ENCODE results near the gene MTA2. TPM values are rescaled to one million over a fixed set of nuclear protein-coding genes. Genes with fewer than 3 reads are reported as not detected.
A peak's percentile ranks its signal among the peaks of the same experiment; 100 is the strongest.

The MTA2 gene
- total and polyA plus RNA-seq, 2 of the 8 experiments (the other 6 are each of a cell fraction or from before 2014, with no cell fraction given): 25.7 to 114 TPM

- CTCF ChIA-PET (ENCODE audit: partially characterized antibody): interaction anchor here (0.6 to 2.2 kb wide), 6 partner anchors 8 to 205 kb away, joined by 3 to 24 read pairs (median 3); partner anchors contain the start of gene TUT1
- Histone ChIP-seq H3K4ac (replicated peaks; ENCODE audit: insufficient read length, low read depth, low read length) (no peak overlapping the region), H2BK15ac (ENCODE audit: low read length) (no peak overlapping the region), H3K23me2 (ENCODE audit: low read depth, low read length) (peaks cover 17% of the 10 kb centered on the region; the same call in 1 of the 2 replicates), H2AFZ (ENCODE audit: low read length) (no peak overlapping the region), H3K14ac (ENCODE audit: insufficient read length) (no peak overlapping the region), H4K20me1 (replicated peaks in 1 of 2; ENCODE audit: control insufficient read depth in 1 of 2, insufficient read depth in 2 of 2, low read length in 2 of 2) (peaks cover 4 to 11% of the 10 kb centered on the region in 2 experiments), H3K18ac (ENCODE audit: extremely low read depth, low read length) (no peak overlapping the region), H4K5ac (ENCODE audit: insufficient read length, low read depth, low read length) (no peak overlapping the region), H2BK12ac (ENCODE audit: low read depth, low read length) (no peak overlapping the region), H2BK120ac (replicated peaks; ENCODE audit: low read depth, low read length) (no peak overlapping the region), H3K4me3 (ENCODE audit: extremely low read depth in 1 of 4, insufficient read depth in 2 of 4, low read depth in 3 of 4, low read length in 4 of 4) (peak overlapping the region; percentile 74 to 86 (median 84); a peak in 6 of 8 replicates), H2AK5ac (ENCODE audit: low read depth, low read length) (no peak overlapping the region), H3K56ac (replicated peaks; ENCODE audit: insufficient read length, low read depth, low read length) (no peak overlapping the region), H3K27ac (ENCODE audit: low read depth, low read length) (no peak overlapping the region), H2BK20ac (ENCODE audit: low read length) (no peak overlapping the region), H3K4me1 (replicated peaks in 1 of 4; ENCODE audit: control insufficient read depth in 3 of 4, insufficient read depth in 4 of 4, low read length in 3 of 4) (peaks cover 7 to 31% (median 16%) of the 10 kb centered on the region in 4 experiments), H3K36me3 (ENCODE audit: control insufficient read depth in 2 of 4, insufficient read depth in 4 of 4, low read length in 3 of 4) (peaks cover 33 to 37% (median 35%) of the 10 kb centered on the region in 4 experiments), H3K9me3 (ENCODE audit: insufficient read depth in 2 of 2, low read depth in 1 of 2, low read length in 1 of 2) (no peaks in the 10 kb centered on the region), H3K79me2 (ENCODE audit: control insufficient read depth in 1 of 2, insufficient read depth in 2 of 2, low read length in 2 of 2) (peaks cover 0 to 28% of the 10 kb centered on the region in 2 experiments; a peak in 2 of 4 replicates), H3K27me3 (replicated peaks in 1 of 4; ENCODE audit: control insufficient read depth in 3 of 4, extremely low read depth in 1 of 4, insufficient read depth in 3 of 4, low read length in 3 of 4) (peaks cover 0 to 13% (median 11%) of the 10 kb centered on the region in 4 experiments; a peak in 6 of 7 replicates), H3K9ac (replicated peaks in 1 of 4; ENCODE audit: extremely low read depth in 1 of 4, low read depth in 3 of 4, low read length in 3 of 4) (0 out of 7 replicates have a peak overlapping the region, but pooled peaks of 1 of the 4 experiments have one; percentile 0), H3K4me2 (ENCODE audit: insufficient read depth in 1 of 2, low read depth in 2 of 2, low read length in 2 of 2) (peak overlapping the region; percentile 72 to 95), H2BK5ac (ENCODE audit: low read depth, low read length) (no peak overlapping the region), H3K23ac (ENCODE audit: insufficient read length) (no peak overlapping the region), H4K8ac (ENCODE audit: extremely low read depth, insufficient read depth, low read length) (no peak overlapping the region), H4K91ac (replicated peaks; ENCODE audit: insufficient read length, low read length) (no peak overlapping the region), H3K79me1 (ENCODE audit: low read depth, low read length) (no peaks in the 10 kb centered on the region; the same call in 1 of the 2 replicates)
- no peak for DNase-seq (ENCODE audit: low read depth in 1 of 2, low spot score in 2 of 2)
- no peak for FAIRE-seq
- POLR2A ChIA-PET (ENCODE audit: partially characterized antibody): interaction anchor here (0.8 to 12.3 kb wide), 21 partner anchors 8 to 282 kb away, joined by 3 to 235 read pairs (median 4); partner anchors contain the start of genes B3GAT3, C11orf98, CSKMT and EEF1G
- 72 to 100% methylated on average over 2 to 5 of the region's 5 CpGs for WGBS, 2 experiments (ENCODE audit: extremely low coverage in 1 of 2, insufficient coverage in 1 of 2, insufficient read length in 1 of 2, insufficient replicate concordance in 2 of 2, low coverage in 1 of 2, low lambda C conversion rate in 2 of 2, missing lambda C conversion rate in 1 of 2)
- no peak for TF ChIP-seq FOSL1 (IDR thresholded peaks at IDR 0.05; ENCODE audit: insufficient read depth, low read depth, low read length)
- TF ChIP-seq YY1 (IDR thresholded peaks at IDR 0.05; ENCODE audit: low read depth, low read length): no peak
- no peak for TF ChIP-seq CTCF (IDR thresholded peaks at IDR 0.05; ENCODE audit: control extremely low read depth in 1 of 3, insufficient read depth in 1 of 3, low read depth in 1 of 3, low read length in 3 of 3)
- TF ChIP-seq SP4 (IDR thresholded peaks at IDR 0.05; ENCODE audit: low read length): no peak
- TF ChIP-seq CHD2 (IDR thresholded peaks at IDR 0.05; ENCODE audit: low read length): no peak
- no peak for TF ChIP-seq TBP (IDR thresholded peaks at IDR 0.05; ENCODE audit: low read depth, low read length)
- TF ChIP-seq CTBP2 (IDR thresholded peaks at IDR 0.05; ENCODE audit: borderline replicate concordance, insufficient read depth, insufficient read length, low read length): no peak
- no peak for TF ChIP-seq POU5F1 (IDR thresholded peaks at IDR 0.05; ENCODE audit: low read depth, low read length)
- no peak for TF ChIP-seq PHF8 (conservative IDR thresholded peaks at IDR 0.05; ENCODE audit: low read depth, low read length)
- no peak for TF ChIP-seq MAFK (IDR thresholded peaks at IDR 0.05; ENCODE audit: low read depth, low read length)
- TF ChIP-seq SIRT6 (IDR thresholded peaks at IDR 0.05; ENCODE audit: low read length): no peak
These were observed 1.8 kb downstream of the MTA2 start for GRCh38 chr11:62599901-62600300.

Data from H1 (cell line).